KBM-7 (cell line): ENCODE results near the gene EPN1.

Experiments used
- DNase-seq: peaks from one replicate; pipeline ENCODE4 v3.0.0-alpha.2; 2015
- in situ Hi-C: fragments of 300-500 bp; cut with MboI; formaldehyde crosslinking; loops from 2 replicates; pipeline ENCODE4 v1.14.3; 2020; ENCODE audit warnings: low sequenced_read_pairs, low pct_unique_long_range_greater_than_20kb, mixed read lengths

EPN1 gene

DNA sequence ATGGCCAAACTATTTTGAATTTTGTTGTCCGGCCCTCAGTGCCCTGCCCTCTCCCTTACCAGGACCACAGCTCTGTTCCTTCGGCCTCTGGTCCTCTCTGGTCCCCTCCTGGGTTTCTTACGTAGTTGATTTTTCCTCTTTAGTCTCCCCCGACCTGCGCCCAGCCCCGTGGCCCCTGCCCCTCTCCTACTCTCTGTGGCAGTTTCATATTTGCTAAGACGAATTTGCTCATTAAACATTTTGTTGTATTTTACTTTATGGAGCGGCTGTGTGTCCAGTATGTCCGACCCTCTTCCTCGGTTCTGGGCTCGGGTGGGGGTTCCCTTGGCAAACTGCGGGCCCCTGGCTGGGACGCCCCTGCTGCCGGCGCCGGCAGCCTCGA lies 576 bp upstream of the EPN1 start:
- in situ Hi-C loops, result no loop called here

DNA sequence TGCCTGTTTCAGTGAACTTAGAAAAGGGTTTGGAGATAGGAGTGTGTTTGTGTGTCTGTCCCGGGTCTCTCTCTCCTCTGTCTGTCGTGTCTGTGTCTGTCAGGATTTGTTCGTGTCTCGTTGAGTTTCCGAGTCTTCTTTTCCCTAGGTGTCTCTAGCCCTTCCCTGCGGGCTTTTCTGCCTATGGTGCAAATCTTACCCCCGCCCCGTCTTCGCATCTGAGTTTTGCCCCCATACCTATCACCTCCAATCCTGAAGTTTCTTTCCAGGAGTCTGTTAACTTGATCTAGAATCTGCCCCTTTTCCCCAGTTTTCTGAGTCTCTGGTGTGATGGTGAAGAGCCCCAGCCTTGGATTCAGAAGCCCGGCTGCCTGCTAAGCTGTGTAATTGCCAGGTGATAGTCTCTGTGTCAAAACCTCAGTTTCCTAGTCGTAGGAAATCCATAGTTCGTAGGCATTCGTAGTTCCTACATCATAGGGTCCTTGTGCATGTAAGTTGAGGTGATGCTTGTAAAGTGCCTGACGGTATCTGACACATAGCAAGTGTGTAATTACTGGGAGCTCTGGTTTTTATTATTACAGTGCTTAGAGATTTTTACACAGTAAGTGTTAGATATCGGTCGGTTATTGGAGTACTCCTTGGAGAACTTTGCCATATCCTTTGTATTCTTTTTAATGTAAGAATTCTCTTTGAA lies 782 bp downstream of the EPN1 start:
- in situ Hi-C loops, result no loop called here
- DNase-seq, result no peak

More for the DNA sequence above, 576 bp upstream of the EPN1 start:
- DNase-seq, result no peak

DNA sequence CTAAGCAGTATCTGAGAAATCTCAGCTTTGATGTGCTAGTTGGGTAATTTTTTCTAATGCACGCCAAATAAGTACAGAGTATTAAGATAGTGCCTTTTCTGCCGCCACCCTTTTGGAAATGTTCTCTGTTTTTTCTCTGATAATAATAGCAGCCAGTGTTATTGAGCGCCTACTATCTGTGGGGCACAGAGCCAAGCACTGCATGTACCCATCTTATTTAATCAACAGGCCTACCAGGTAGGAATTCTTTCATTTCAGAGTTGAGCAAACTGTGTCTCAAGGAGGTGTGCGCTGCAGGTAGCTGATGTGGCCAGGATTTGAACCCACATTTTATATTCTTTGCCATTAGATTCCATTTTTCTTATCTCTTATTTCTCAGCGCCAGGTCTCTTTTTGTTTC lies 1.4 kb downstream of the EPN1 start:
- DNase-seq, result no peak
- in situ Hi-C loops, result no loop called here

DNA sequence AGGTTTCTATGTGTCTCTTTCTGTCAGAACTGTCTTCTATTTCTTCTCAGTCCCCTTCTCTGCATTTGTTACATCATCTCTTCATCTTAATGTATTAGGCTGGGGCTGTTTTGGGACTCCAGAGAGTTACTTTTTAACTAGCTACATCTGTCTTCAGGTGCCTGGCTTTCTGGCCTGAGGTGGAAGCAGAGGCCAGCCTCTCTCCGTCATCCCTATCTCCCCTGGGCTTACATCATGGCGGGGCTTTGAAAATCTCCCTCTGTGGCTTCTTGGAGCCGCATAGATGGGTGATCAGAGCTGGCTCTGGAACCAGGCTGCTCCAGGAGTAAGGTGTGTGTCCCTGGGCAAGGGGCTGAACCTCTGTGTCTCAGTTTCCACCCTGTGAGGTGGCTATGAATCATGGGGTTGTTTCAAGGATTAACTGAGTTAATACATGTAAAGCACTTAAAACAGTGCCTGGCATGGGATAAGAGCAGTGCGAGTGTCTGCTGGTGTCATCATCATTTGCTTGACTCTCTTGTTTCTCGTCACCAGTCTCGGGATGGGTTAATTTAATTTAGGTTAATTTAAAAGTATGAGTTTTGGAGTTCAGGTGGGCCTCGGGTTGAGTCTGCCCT lies 2.0 kb downstream of the EPN1 start:
- in situ Hi-C loops, result no loop called here
- DNase-seq, result no peak

DNA sequence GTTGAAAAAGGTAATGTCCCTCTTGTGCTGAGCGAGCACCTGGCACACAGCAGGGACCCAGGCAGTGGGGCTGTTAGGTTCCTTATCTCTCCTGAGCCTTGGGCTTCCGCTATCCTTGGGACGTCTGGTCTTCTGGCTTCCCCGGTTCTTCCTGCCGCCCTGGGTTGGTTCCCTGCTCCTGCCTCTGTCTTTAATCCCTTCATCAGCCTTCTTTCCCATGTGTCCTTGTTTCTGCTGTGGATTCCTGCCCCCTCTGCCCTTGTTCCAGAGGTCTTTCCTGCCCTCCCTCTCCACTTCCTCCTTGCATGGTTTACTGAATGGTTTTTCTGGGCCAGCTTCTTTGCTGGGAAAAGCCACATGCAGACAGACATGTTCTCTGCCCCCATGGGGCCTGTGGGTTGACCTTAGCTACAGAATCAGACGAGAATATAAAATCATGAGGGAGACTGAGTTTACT lies 2.6 kb downstream of the EPN1 start:
- in situ Hi-C loops, result no loop called here
- no peak for DNase-seq

DNA sequence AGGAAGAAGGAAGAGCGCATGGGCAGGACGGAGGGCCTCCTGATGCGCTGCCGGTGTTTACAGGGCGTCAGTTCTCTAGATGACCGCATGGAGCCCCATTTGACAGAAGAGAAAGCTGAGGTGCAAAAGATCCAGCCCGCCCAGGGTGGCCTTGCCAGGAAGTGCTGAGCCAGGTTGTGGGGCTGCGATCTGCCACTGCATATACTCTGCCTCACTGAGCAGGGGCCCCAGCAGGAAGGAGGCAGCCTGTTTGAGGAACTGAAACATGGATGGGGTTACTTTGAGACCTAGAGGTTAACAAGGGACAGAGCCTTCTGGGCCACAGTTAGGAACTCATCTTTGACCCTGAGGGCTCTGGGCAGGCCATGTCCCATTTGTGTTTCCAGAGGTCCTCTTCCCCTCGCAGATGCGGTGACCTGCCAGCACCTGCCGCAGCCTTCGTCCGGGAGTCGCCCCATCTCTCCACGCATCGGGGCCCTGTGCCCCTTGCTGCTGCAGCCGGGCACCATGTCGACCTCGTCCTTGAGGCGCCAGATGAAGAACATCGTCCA lies 3.2 kb downstream of the EPN1 start:
- in situ Hi-C loops, result no loop called here
- DNase-seq, result peak; percentile 64

DNA sequence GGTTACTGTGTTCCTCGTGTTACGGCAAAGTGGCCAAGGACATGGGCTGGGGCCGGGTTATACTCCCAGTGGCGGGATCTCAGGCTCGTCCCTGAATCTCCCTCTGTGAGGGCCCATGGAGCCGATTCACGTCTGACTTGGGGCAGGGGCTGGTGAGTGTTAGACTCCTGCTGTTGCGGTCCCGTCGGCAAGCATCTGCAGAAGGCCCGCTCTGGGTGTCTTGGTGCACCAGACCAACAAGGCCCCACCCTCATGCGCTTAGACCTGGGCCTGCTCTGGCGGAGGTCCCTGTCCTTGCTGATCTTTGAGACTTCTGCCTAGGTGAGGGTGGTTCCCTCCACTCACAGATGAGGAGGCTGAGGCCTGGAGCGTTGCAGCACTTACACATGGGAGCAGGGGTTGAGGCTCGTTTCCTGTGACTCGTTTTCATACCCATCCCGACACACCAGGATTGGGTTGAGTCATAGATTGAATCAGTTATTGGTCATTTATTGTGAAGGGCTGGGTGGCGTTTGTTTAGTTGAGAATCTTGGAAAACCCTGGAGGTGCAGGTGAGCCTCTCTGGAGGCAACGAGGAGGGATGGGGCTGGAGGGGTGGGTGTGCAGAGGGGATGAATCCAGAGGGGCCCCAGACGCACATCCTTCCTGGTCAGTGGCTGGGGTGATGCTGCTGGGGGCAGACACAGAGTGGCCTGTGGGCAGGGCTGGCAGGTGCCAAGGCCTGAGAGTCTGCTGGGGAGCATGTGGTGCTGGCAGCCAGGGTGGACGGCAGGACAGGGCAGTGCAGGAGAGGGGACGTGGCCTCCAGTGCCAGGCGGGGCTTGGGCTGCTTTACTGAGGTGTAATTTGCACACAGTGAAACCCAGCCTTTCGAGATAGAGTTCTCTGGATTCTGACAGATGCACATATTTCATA lies 4.6 kb downstream of the EPN1 start:
- DNase-seq, result no peak
- in situ Hi-C loops, result no loop called here

DNA sequence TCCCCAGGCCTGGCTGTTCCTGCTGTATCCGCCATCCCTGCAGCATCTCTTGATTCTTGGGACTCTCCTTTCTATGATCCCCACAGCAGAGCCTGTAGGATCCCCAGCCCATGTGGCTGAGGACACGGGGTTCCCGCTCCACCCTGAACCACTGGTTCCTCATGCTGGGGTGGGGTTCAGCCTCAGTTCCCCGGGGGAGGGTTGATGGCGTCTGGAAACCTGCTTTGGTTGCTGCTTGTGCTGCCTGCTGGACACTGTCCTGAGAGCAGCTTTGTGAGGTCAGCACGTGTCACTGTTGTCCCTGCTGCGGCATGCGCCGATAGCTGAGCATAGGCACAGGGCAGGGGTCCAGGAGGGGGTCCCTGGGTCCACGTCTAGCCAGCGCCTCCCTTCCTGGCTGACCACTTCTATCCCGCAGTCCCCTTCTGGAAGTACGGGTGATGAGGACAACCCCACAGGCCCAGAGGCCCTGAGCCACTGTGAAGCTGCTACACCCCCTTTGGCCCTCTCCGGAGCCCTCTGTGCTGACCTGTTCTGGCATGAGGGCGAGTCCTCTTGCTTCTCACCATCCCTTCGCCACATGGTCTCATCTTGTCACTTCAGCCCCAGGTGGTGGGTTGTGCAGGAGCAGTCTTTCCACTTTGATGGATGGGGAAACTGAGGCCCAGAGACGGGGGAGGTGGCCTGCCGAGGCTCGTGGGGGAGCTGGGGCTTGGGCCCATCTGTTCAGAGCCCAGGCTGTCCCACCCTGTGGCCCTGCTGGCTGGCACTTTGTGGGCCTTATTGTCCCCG lies 5.5 kb downstream of the EPN1 start:
- no peak for DNase-seq
- in situ Hi-C loops, result no loop called here

DNA sequence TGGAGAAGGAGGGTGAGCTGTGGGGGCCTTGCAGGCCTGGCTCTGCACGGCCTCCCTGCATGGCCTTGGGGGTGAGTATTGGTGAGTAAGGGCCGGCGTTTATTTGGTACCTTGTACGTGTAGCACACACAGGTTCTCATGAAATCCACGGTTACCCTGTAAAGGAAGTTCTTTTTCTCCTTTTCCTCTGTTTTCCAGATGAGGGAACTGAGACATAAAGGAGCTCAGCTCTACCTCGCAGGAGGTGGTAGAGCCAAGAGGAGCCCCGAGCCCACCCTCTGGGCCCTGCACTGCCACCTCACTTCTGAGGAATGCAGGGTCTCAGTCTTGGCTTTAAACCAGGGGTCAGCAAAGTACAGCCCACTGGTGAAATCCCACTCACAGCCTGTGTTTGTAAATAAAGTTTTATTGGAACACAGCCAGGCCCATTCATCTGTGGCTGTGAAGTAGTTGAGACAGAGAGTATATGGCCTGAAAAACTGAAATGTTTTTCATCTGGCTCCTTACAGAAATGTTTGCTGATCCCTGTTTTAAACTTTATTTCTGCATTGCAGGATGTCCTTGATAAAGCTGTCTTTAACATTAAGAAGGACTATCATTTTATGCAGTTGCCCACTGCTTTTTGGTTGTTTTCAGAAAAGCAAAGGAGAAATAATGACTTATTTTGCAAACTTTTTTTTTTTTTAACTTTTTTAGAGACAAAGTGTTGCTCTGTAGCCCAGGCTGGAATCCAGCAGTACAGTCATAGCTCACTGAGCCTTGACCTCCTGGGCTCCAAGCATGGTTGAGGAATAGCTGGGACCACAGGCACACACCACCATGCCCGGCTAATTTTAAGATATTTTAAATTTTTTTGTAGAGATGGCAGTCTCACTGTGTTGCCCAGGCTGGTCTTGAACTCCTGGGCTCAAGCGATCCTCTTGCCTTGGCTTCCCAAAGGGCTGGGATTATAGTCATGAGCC lies 6.4 kb downstream of the EPN1 start:
- DNase-seq, result no peak
- in situ Hi-C loops, result no loop called here

DNA sequence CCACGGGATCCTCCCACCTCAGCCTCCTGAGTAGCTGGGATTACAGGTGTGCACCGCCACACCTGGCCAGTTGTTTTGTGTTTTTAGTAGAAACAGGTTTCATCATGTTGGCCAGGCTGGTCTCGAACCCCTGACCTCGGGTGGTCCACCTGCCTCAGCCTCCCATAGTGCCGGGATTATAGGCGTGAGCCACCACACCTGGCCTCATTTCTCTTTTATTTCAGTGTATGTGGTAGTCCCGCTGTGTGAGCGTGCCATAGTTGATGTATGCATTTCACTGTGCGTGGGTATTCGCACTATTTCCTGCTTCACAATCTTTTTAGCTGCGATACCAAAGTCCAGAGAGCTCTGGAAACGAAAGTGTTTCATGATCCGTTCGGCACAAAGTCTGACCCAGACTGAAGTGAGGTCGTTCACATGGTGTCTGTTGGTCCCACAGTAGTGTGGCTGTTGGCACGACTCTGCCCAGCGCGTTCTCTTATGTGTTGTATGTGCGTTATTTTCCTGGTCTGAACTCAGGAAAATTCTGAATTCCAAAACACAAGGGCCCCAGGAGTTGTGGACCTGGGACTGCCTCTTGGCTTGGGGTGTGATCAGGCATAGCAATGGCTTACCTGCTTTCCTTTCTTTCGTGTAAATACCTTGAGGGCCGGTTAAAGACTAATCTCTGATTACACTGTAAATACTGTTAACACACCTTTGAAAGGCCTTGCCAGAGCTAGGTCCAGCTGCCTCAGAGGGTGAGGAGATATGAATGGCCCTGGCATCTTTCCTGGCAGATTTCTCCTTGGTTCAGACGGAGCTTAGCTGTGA lies 8.6 kb downstream of the EPN1 start:
- in situ Hi-C loops, result no loop called here
- no peak for DNase-seq

DNA sequence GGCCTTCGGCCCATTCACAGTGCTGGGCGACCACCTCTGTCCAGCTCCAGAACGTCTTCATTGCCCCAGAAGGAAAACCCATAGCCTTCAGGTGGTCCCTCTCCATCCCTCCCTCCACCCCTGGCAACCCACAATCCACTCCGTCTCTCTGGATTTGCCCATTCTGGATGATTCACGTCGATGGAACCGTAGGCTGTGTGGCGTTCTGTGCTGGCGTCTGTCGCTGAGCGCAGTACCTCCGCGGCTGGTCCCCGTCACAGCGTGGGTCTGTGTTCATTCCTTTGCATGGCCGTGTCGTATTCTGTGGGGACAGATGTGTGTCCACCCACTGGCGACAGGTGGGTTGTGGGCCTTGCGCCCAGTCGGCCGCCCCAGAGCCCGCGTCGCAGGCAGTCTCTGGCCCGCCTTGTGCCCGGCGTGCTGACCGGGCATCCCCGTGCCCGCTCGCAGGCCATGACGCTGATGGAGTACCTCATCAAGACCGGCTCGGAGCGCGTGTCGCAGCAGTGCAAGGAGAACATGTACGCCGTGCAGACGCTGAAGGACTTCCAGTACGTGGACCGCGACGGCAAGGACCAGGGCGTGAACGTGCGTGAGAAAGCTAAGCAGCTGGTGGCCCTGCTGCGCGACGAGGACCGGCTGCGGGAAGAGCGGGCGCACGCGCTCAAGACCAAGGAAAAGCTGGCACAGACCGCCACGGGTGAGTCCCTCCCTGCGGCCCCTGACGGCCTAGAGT lies 10.1 kb downstream of the EPN1 start:
- in situ Hi-C loops, result no loop called here
- DNase-seq, result no peak

DNA sequence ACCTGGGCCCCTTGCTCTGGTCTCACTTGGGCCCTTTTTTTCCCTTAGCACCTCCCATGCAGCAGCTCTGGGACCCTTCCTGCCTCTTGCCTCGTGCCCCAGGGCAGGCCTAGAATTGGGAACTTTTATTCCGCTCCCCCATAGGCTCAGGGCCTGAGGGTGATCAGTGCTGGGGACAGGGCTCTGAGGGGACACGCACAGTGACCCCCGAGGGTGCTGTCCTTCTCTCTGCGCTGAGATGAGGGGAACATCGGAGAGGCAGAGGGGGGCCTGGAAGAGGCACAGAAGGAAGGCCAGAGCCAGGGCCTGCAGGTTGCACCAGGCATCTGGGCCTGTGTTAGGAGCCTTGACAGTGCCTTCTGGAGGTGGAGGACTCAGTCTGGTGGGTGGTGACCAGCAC lies 10.8 kb downstream of the EPN1 start:
- in situ Hi-C loops, result no loop called here
- no peak for DNase-seq

DNA sequence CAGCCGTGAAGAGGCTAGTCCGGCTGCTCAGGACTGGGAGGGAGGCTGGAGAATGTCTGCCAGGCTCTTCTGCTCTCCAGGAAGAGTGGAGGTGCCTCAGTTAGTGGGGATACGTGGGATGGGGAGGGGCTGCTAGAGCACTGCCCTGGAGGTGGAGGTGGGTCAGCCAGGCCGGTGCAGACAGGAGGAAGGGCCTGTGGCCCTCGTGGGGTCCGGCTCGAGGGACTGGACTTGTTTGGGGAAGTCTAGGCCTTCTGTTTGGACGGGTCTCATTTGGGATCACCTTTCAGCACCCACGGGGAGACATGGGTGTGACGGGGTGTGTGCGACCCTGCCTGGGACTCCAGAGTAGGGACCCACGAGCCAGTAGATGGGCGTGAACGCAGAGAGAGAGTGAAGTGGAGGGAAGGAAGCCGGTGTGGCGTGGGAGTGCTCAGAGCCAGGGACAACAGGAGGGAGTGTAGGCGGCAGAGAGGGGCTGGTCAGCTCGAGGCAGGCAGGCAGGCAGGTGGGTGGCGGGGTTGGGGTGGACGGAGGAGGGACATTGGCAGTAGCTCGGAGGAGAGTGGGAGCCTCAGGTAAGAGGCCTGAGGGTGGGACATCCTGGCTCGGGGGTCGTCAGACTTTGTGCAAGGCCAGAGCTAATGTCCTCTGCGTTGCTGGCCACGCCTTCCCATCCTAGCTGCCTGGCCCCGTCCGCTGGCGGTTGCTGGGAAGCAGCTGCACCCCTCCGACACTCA lies 11.5 kb downstream of the EPN1 start:
- no peak for DNase-seq

DNA sequence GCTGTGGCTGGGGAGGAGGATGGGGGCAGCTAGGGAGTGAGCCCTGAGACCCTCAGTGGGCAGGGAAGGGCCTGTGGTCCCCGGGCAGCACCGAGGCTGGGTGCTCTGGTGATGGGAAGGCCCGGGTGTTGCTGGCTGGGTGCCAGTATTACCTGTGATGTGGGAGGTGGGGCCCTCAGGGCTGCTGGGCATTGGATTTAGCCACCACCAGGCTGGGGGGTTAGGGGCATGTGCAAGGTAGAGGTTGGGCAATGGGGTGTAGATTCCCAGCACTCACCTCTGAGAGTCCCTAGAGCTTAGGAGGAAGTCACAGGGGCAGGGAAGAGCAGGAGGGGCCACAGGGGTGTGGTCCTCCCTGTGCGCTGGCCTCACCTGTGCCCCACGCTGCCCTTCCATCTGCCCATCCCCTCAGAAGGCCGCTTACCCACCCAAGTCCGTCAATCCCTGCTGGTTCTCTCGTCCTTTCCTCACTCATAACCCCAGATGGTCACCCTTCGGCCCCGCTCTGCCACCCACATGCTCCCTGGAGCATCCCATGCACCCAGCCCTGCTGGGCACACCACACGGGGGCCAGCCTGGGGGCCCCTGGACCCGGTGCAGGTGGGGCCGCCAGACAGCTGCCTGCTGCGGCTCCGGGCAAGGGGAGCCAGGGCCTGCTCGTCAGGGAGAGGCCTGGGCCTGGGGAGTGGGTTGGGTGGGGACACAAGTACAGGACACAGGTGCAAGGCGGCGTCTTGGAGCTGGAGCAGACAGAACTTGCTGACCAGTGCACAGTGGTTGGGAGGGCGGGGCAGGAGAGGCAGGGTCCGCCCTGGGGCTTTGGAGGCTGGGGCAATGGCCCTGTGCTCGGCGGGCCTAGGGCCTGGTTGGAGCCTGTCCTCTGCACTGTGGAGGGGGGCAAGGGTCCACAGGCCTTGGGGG lies 12.5 kb downstream of the EPN1 start:
- DNase-seq, result no peak
- in situ Hi-C loops, result no loop called here

More for the DNA sequence above, 11.5 kb downstream of the EPN1 start:
- in situ Hi-C loops, result no loop called here
